ENCODE data around the gene NFIX.

The NFIX gene

GRCh38 chr19:13092606-13093235, 97.4 kb downstream of the NFIX start:
- Histone ChIP-seq H3K27me3 (ENCODE audit: insufficient read depth, low read length, poor library complexity) (no peaks in the 10 kb centered on the region), H2AFZ (ENCODE audit: low read depth, low read length) (no peak overlapping the region), H3K4me2 (ENCODE audit: insufficient read depth, low read length) (no peak overlapping the region), H3K36me3 (ENCODE audit: insufficient read depth, low read length) (no peaks in the 10 kb centered on the region), H3K4me3 (ENCODE audit: low read depth in 1 of 2, low read length in 2 of 2) (no peak overlapping the region), H3K4me1 (ENCODE audit: insufficient read depth, low read length) (no peaks in the 10 kb centered on the region), H3K9me3 (ENCODE audit: insufficient read depth, low read length, severe bottlenecking) (no peaks in the 10 kb centered on the region), H3K27ac (ENCODE audit: low read length) (no peak overlapping the region), H3K9ac (ENCODE audit: low read depth, low read length) (no peak overlapping the region), H3K79me2 (ENCODE audit: insufficient read depth, low read length) (no peaks in the 10 kb centered on the region), H4K20me1 (ENCODE audit: insufficient read depth, low read length) (no peaks in the 10 kb centered on the region; the same call in 1 of the 2 replicates)
- DNase-seq (no peak), ATAC-seq (ENCODE audit: insufficient read depth, low read depth) (no peak)
- no peak for TF ChIP-seq EZH2 (IDR thresholded peaks at IDR 0.05; ENCODE audit: borderline replicate concordance, low read depth, low read length, severe bottlenecking)
- no peak for TF ChIP-seq CTCF (IDR thresholded peaks at IDR 0.05; ENCODE audit: borderline replicate concordance, extremely low read depth, low read length, poor library complexity, severe bottlenecking)

- TF ChIP-seq EZH2 (IDR thresholded peaks at IDR 0.05; ENCODE audit: borderline replicate concordance, low read depth, low read length, severe bottlenecking) (no peak), CTCF (IDR thresholded peaks at IDR 0.05; ENCODE audit: borderline replicate concordance, extremely low read depth, low read length, poor library complexity, severe bottlenecking) (peak; percentile 98)
- Histone ChIP-seq H3K79me2 (ENCODE audit: insufficient read depth, low read length) (no peaks in the 10 kb centered on the region), H3K4me1 (ENCODE audit: insufficient read depth, low read length) (peaks cover 3% of the 10 kb centered on the region; the same call in 1 of the 2 replicates), H3K27me3 (ENCODE audit: insufficient read depth, low read length, poor library complexity) (no peaks in the 10 kb centered on the region), H3K9ac (ENCODE audit: low read depth, low read length) (no peak overlapping the region), H3K4me2 (ENCODE audit: insufficient read depth, low read length) (no peak overlapping the region), H3K36me3 (ENCODE audit: insufficient read depth, low read length) (no peaks in the 10 kb centered on the region), H2AFZ (ENCODE audit: low read depth, low read length) (no peak overlapping the region), H3K4me3 (ENCODE audit: low read depth in 1 of 2, low read length in 2 of 2) (no peak overlapping the region), H3K27ac (ENCODE audit: low read length) (peak overlapping the region; percentile 24; the same call in 1 of the 2 replicates), H3K9me3 (ENCODE audit: insufficient read depth, low read length, severe bottlenecking) (no peaks in the 10 kb centered on the region), H4K20me1 (ENCODE audit: insufficient read depth, low read length) (no peaks in the 10 kb centered on the region; the same call in 1 of the 2 replicates)
- DNase-seq (peak; percentile 83), ATAC-seq (ENCODE audit: insufficient read depth, low read depth) (peak; percentile 97)
Observed at GRCh38 chr19:13093407-13094105, 98.3 kb downstream of the NFIX start.

GRCh38 chr19:13094106-13094504, 98.8 kb downstream of the NFIX start:
- Histone ChIP-seq H4K20me1 (ENCODE audit: insufficient read depth, low read length) (no peaks in the 10 kb centered on the region; the same call in 1 of the 2 replicates), H3K27ac (ENCODE audit: low read length) (no peak overlapping the region), H3K36me3 (ENCODE audit: insufficient read depth, low read length) (no peaks in the 10 kb centered on the region), H3K4me1 (ENCODE audit: insufficient read depth, low read length) (peaks cover 9% of the 10 kb centered on the region), H2AFZ (ENCODE audit: low read depth, low read length) (no peak overlapping the region), H3K79me2 (ENCODE audit: insufficient read depth, low read length) (no peaks in the 10 kb centered on the region), H3K9ac (ENCODE audit: low read depth, low read length) (no peak overlapping the region), H3K27me3 (ENCODE audit: insufficient read depth, low read length, poor library complexity) (no peaks in the 10 kb centered on the region), H3K4me2 (ENCODE audit: insufficient read depth, low read length) (no peak overlapping the region), H3K4me3 (ENCODE audit: low read depth in 1 of 2, low read length in 2 of 2) (no peak overlapping the region), H3K9me3 (ENCODE audit: insufficient read depth, low read length, severe bottlenecking) (no peaks in the 10 kb centered on the region)
- ATAC-seq (ENCODE audit: insufficient read depth, low read depth), result no peak
- DNase-seq, result no peak
- no peak for TF ChIP-seq EZH2 (IDR thresholded peaks at IDR 0.05; ENCODE audit: borderline replicate concordance, low read depth, low read length, severe bottlenecking)
- no peak for TF ChIP-seq CTCF (IDR thresholded peaks at IDR 0.05; ENCODE audit: borderline replicate concordance, extremely low read depth, low read length, poor library complexity, severe bottlenecking)
